Endothelial cell (in vitro differentiated cells): ENCODE results near the gene CNGA3. TPM values are rescaled to one million over a fixed set of nuclear protein-coding genes. Genes with fewer than 3 reads are reported as not detected.

Experiments used
- DNase-seq: peaks from one replicate; pipeline ENCODE4 v3.0.0; 2021; ENCODE audit warnings: low spot score
- H3K27ac Mint-ChIP-seq: one replicate; pipeline ENCODE4 v1.8.0; 2021; ENCODE audit warnings: mixed read lengths, inconsistent platforms; ENCODE audit not compliant: unreplicated experiment
- H3K27me3 Mint-ChIP-seq: one replicate; pipeline ENCODE4 v1.8.0; 2021; ENCODE audit warnings: mild to moderate bottlenecking, moderate library complexity, mixed read lengths, inconsistent platforms; ENCODE audit not compliant: unreplicated experiment
- H3K36me3 Mint-ChIP-seq: one replicate; pipeline ENCODE4 v1.8.0; 2021; ENCODE audit warnings: mild to moderate bottlenecking, low read depth, mixed read lengths, inconsistent platforms; ENCODE audit not compliant: unreplicated experiment
- H3K4me1 Mint-ChIP-seq: one replicate; pipeline ENCODE4 v1.8.0; 2021; ENCODE audit warnings: mild to moderate bottlenecking, mixed read lengths, inconsistent platforms; ENCODE audit not compliant: unreplicated experiment
- H3K4me3 Mint-ChIP-seq: one replicate; pipeline ENCODE4 v1.8.0; 2021; ENCODE audit warnings: mild to moderate bottlenecking, mixed read lengths, inconsistent platforms; ENCODE audit not compliant: unreplicated experiment
- H3K9me3 Mint-ChIP-seq: one replicate; pipeline ENCODE4 v1.8.0; 2021; ENCODE audit warnings: mixed read lengths, inconsistent platforms; ENCODE audit not compliant: unreplicated experiment
- total RNA-seq: library from RNA; stranded (reverse); fragmentation: NEBNext Ultra II Directional; extraction: Animal tissue kit (Norgen Biotek cat#: 25700); gene quantifications from one replicate; pipeline ENCODE4 v1.2.1, GENCODE V29; 2021; ENCODE audit not compliant: unreplicated experiment
- TF ChIP-seq, protein P1 (sequence below): fragments of 200-600 bp; sonication (generic); IDR thresholded peaks from one replicate; pipeline ENCODE4 v1.5.0; 2021; ENCODE audit warnings: antibody characterized with exemption; ENCODE audit not compliant: unreplicated experiment

Gene CNGA3
- total RNA-seq, 1 donor from 2014 or later = 0.10 TPM

DNA sequence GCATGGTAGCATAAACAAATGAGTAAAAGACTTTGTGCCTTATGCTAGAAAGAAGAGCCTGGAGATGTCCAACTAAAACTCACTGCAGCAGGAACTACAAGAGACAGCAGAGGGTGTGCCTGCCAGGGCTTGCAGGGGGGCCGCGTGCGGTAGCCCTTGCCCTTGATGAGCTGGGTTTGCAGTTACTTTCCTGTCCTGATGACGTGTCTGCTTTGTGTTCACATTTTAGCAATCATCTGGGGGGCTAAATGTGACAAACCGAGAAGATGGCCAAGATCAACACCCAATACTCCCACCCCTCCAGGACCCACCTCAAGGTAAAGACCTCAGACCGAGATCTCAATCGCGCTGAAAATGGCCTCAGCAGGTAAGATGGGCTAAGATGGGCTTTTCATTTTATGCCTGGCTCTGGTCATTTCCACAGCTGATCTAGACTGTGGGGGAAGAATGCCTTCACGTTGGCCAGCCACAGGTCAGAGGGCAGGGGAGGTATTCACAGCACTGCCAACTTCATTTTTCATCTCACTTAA, 23.5 kb downstream of the CNGA3 start:
- no peak for DNase-seq
- Mint-ChIP-seq H3K4me3 (no peak overlapping the region), H3K27ac (no peak overlapping the region), H3K9me3 (no peaks in the 10 kb centered on the region), H3K27me3 (peaks cover 3% of the 10 kb centered on the region), H3K36me3 (no peaks in the 10 kb centered on the region), H3K4me1 (peaks cover 2% of the 10 kb centered on the region)
- TF ChIP-seq, protein P1, sequence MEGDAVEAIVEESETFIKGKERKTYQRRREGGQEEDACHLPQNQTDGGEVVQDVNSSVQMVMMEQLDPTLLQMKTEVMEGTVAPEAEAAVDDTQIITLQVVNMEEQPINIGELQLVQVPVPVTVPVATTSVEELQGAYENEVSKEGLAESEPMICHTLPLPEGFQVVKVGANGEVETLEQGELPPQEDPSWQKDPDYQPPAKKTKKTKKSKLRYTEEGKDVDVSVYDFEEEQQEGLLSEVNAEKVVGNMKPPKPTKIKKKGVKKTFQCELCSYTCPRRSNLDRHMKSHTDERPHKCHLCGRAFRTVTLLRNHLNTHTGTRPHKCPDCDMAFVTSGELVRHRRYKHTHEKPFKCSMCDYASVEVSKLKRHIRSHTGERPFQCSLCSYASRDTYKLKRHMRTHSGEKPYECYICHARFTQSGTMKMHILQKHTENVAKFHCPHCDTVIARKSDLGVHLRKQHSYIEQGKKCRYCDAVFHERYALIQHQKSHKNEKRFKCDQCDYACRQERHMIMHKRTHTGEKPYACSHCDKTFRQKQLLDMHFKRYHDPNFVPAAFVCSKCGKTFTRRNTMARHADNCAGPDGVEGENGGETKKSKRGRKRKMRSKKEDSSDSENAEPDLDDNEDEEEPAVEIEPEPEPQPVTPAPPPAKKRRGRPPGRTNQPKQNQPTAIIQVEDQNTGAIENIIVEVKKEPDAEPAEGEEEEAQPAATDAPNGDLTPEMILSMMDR = no peak

DNA sequence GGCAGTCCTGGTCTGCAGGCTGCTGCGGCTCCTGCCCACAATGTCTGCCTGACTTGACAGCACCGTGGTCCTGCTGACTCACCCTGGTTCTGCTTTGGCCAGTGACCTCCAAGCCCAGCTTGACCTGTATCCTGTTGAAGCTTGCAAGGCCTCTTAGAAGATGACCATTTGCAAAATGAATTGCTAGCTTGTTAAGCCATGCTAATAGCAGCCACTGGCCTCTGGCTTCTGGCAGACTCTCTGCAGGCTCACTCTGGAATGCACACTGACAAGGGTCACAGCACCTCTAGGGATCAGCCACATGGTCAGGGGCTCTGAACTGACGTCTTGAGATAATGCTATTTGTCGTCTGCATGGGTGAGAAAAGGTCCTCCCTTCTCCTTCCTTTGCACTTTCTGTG, 25.9 kb downstream of the CNGA3 start:
- peaks cover 7% of the 10 kb centered on the region for H3K27me3 Mint-ChIP-seq
- no peak for DNase-seq
- H3K27ac Mint-ChIP-seq = no peak overlapping the region
- no peaks in the 10 kb centered on the region for H3K9me3 Mint-ChIP-seq
- H3K36me3 Mint-ChIP-seq = no peaks in the 10 kb centered on the region
- TF ChIP-seq, protein P1 = no peak
- H3K4me1 Mint-ChIP-seq = peaks cover 2% of the 10 kb centered on the region
- H3K4me3 Mint-ChIP-seq = no peak overlapping the region

DNA sequence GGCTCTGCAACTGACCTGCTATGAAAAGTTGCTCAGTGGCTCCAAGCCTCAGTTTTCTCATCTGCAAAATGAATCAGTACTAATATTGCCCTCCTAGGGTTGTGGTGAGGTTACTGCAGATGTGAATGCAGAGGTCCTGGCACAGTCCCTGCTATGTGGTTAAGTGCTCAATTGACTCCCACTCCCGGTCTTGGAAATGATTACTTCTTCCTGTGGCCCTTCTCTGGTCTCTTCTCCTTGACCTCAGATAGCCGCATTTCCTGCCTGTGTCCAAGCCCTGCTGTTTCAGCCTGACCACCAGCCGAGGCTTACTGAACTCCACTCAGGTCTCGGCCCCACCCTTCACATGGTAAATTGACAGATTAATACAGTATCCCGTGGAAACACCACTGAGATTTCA, 26.3 kb downstream of the CNGA3 start:
- H3K4me3 Mint-ChIP-seq = no peak overlapping the region
- DNase-seq = no peak
- no peak overlapping the region for H3K27ac Mint-ChIP-seq
- peaks cover 2% of the 10 kb centered on the region for H3K4me1 Mint-ChIP-seq
- no peaks in the 10 kb centered on the region for H3K36me3 Mint-ChIP-seq
- TF ChIP-seq, protein P1 = no peak
- H3K9me3 Mint-ChIP-seq = no peaks in the 10 kb centered on the region
- peaks cover 7% of the 10 kb centered on the region for H3K27me3 Mint-ChIP-seq

DNA sequence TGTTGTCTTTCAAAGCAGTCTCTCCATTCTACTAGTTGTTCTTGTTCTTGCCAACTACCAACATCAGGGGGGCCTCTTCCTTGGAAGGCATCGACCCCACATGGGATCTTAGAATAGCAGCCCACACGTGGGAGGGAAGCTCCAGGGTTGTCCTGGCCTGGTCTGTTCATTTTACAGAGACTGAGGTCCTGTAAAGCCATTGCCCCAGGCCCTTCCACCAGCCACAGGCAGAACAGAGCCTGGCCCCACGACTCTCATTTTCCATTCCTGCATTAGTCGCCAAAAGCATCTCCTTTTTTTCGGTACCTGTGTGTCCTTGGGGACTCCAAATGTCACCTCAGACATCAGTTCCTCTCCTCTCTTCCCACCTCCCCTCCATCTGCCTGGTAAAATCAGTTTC, 28.0 kb downstream of the CNGA3 start:
- Mint-ChIP-seq H3K27ac (no peak overlapping the region), H3K4me1 (peaks cover 19% of the 10 kb centered on the region), H3K36me3 (no peaks in the 10 kb centered on the region), H3K9me3 (no peaks in the 10 kb centered on the region), H3K27me3 (peaks cover 7% of the 10 kb centered on the region), H3K4me3 (no peak overlapping the region)
- TF ChIP-seq, protein P1 = no peak
- no peak for DNase-seq

DNA sequence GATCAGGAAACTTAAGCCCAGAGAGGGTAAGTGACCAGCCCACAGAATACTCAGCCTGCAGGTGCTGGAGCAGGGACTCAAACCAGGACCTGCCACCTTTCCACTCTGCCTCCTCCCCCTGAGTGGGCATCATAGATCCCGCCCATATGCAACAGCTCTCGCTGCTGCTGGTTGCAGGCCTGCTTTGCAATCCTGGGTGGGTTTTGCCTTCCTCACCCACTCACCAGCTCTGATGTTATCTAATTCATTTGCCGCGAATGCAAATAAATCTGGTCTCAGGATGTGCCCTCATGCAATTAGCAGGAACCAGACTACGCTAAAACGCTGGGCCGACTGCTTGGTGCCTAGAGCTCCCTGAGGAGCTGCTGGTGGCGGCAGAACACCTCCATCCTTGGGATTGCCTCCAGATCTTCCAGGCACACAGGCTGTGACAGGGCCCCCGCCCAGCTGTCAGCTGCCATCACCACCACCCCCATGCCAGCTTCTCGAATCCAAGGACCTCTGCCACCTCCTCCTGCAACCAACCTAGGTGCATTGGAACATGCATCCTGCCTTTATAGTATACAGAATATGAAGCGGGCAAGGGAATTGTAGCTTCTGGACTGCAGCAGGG, 28.8 kb downstream of the CNGA3 start:
- Mint-ChIP-seq H3K4me1 (peaks cover 26% of the 10 kb centered on the region), H3K36me3 (no peaks in the 10 kb centered on the region), H3K9me3 (no peaks in the 10 kb centered on the region), H3K4me3 (no peak overlapping the region), H3K27me3 (peaks cover 7% of the 10 kb centered on the region), H3K27ac (no peak overlapping the region)
- TF ChIP-seq, protein P1 = no peak
- DNase-seq = no peak
